Tibial nerve (tissue), 4 donors: ENCODE measurements around the gene PCSK6. TPM values are rescaled to one million over a fixed set of nuclear protein-coding genes. Genes with fewer than 3 reads are reported as not detected.

Source experiments
- DNase-seq, 2 donors: peaks; one replicate each; pipeline ENCODE4 v3.0.0-alpha.2; 2019; ENCODE audit warnings: low spot score in 2 of 2
- H3K27ac ChIP-seq, 4 donors: fragments of 200-600 bp; sonication (generic) in 3 of 4; one replicate each; pipeline ENCODE4 v1.5.1; 2017 to 2019; ENCODE audit warnings: mild to moderate bottlenecking in 1 of 4
- H3K27me3 ChIP-seq, 2 donors: fragments of 200-600 bp; sonication (generic) in 1 of 2; one replicate each; pipeline versions ENCODE4 v1.5.1 to v1.6.0; 2017 to 2019
- H3K36me3 ChIP-seq, 3 donors: fragments of 200-600 bp; sonication (generic); one replicate each; pipeline ENCODE4 v1.5.1; 2018 to 2019
- H3K4me1 ChIP-seq, 4 donors: fragments of 200-600 bp; sonication (generic) in 3 of 4; one replicate each; pipeline ENCODE4 v1.5.1; 2017 to 2019
- H3K4me3 ChIP-seq, 4 donors: fragments of 200-600 bp; sonication (generic) in 3 of 4; one replicate each; pipeline ENCODE4 v1.5.1; 2017 to 2019; ENCODE audit warnings: mild to moderate bottlenecking in 1 of 4, moderate library complexity in 1 of 4
- H3K9me3 ChIP-seq, 4 donors: fragments of 200-600 bp; sonication (generic) in 3 of 4; one replicate each; pipeline ENCODE4 v1.5.1; 2017 to 2019
- CTCF ChIP-seq, 5 experiments: fragments of 200-600 bp in 3 of 5; fragments of 450-650 bp in 2 of 5; sonication (generic) in 3 of 5; IDR thresholded peaks; one replicate each; pipeline ENCODE4 v1.5.1; 2016 to 2019; ENCODE audit warnings: antibody characterized with exemption in 5 of 5, mild to moderate bottlenecking in 3 of 5, moderate library complexity in 2 of 5
- EP300 ChIP-seq, 2 donors: sonication (generic); formaldehyde crosslinking; IDR thresholded peaks; one replicate each; pipeline ENCODE4 v1.6.1; 2017; ENCODE audit warnings: antibody characterized with exemption in 2 of 2, mild to moderate bottlenecking in 1 of 2
- POLR2A ChIP-seq, 2 donors: fragments of 450-650 bp; IDR thresholded peaks; one replicate each; pipeline ENCODE4 v1.6.1; 2017; ENCODE audit warnings: antibody characterized with exemption in 2 of 2, mild to moderate bottlenecking in 2 of 2, moderate library complexity in 2 of 2
- WGBS, 2 donors: methylation state at CpG; one replicate each; pipeline ENCODE4 v1.1.5; 2018; 5-methylcytosine and 5-hydroxymethylcytosine counted together
- total RNA-seq, 4 donors: library from RNA; depleted of rRNA; stranded (reverse); fragments of >200 nt; gene quantifications; one replicate each; pipeline ENCODE4 v1.1.0, GENCODE V29; 2016

Gene PCSK6
- total RNA-seq, 4 donors from 2014 or later, result 8.5 to 27.0 (median 13.2) TPM

GRCh38 chr15:101349047-101349951 lies 140.2 kb downstream of the PCSK6 start:
- no peak overlapping the region for H3K4me3 ChIP-seq
- TF ChIP-seq POLR2A (IDR thresholded peaks at IDR 0.05) (no peak), CTCF (IDR thresholded peaks at IDR 0.05) (no peak)
- DNase-seq, result no peak
- 81 to 86% methylated on average over 14 of the region's 14 CpGs for WGBS, 2 donors
- H3K9me3 ChIP-seq, result no peaks in the 10 kb centered on the region
- peaks cover 0 to 33% (median 0%) of the 10 kb centered on the region in 4 donors for H3K4me1 ChIP-seq
- peak overlapping the region in 1 of 4 donors; percentile 42 for H3K27ac ChIP-seq
- H3K27me3 ChIP-seq, result no peaks in the 10 kb centered on the region
- no peaks in the 10 kb centered on the region for H3K36me3 ChIP-seq

GRCh38 chr15:101348643-101349042 lies 140.9 kb downstream of the PCSK6 start:
- no peak for DNase-seq
- no peaks in the 10 kb centered on the region for H3K9me3 ChIP-seq
- 63 to 66% methylated on average over 12 of the region's 12 CpGs for WGBS, 2 donors
- peaks cover 0 to 33% (median 0%) of the 10 kb centered on the region in 4 donors for H3K4me1 ChIP-seq
- H3K27ac ChIP-seq, result peak overlapping the region in 1 of 4 donors; percentile 42
- H3K4me3 ChIP-seq, result no peak overlapping the region
- TF ChIP-seq CTCF (IDR thresholded peaks at IDR 0.05) (no peak), EP300 (IDR thresholded peaks at IDR 0.05) (no peak), POLR2A (IDR thresholded peaks at IDR 0.05) (no peak)
- H3K36me3 ChIP-seq, result no peaks in the 10 kb centered on the region
- no peaks in the 10 kb centered on the region for H3K27me3 ChIP-seq

GRCh38 chr15:101348015-101348414 lies 141.5 kb downstream of the PCSK6 start:
- TF ChIP-seq POLR2A (IDR thresholded peaks at IDR 0.05) (no peak), EP300 (IDR thresholded peaks at IDR 0.05) (no peak), CTCF (IDR thresholded peaks at IDR 0.05) (no peak)
- H3K4me1 ChIP-seq, result peaks cover 0 to 33% (median 0%) of the 10 kb centered on the region in 4 donors
- no peaks in the 10 kb centered on the region for H3K9me3 ChIP-seq
- H3K4me3 ChIP-seq, result no peak overlapping the region
- peak overlapping the region in 1 of 4 donors; percentile 20 for H3K27ac ChIP-seq
- no peak for DNase-seq
- H3K36me3 ChIP-seq, result no peaks in the 10 kb centered on the region
- WGBS, 2 donors, result 78 to 82% methylated on average over 17 of the region's 17 CpGs
- H3K27me3 ChIP-seq, result no peaks in the 10 kb centered on the region

- Histone ChIP-seq H3K27ac (peak overlapping the region in 1 of 4 donors; percentile 20), H3K27me3 (no peaks in the 10 kb centered on the region), H3K4me1 (peaks cover 0 to 33% (median 0%) of the 10 kb centered on the region in 4 donors), H3K36me3 (no peaks in the 10 kb centered on the region), H3K9me3 (no peaks in the 10 kb centered on the region), H3K4me3 (no peak overlapping the region)
- no peak for DNase-seq
- WGBS, 2 donors, result 74% methylated on average over 5 of the region's 5 CpGs
- TF ChIP-seq EP300 (IDR thresholded peaks at IDR 0.05) (no peak), CTCF (IDR thresholded peaks at IDR 0.05) (no peak), POLR2A (IDR thresholded peaks at IDR 0.05) (no peak)
Measured at GRCh38 chr15:101347454-101347853, 142.1 kb downstream of the PCSK6 start.

- no peak for TF ChIP-seq POLR2A (IDR thresholded peaks at IDR 0.05)
- TF ChIP-seq EP300 (IDR thresholded peaks at IDR 0.05), result no peak
- TF ChIP-seq CTCF (IDR thresholded peaks at IDR 0.05), result no peak
- Histone ChIP-seq H3K27me3 (no peaks in the 10 kb centered on the region), H3K36me3 (no peaks in the 10 kb centered on the region), H3K4me3 (peak overlapping the region in 2 of 4 donors; percentile 8 to 17), H3K4me1 (peaks cover 0 to 33% (median 0%) of the 10 kb centered on the region in 4 donors), H3K27ac (peak overlapping the region in 2 of 4 donors; percentile 5 to 20), H3K9me3 (no peaks in the 10 kb centered on the region)
- 36 to 54% methylated on average over 5 of the region's 5 CpGs for WGBS, 2 donors
- DNase-seq, result no peak
Measured at GRCh38 chr15:101346928-101347327, 142.6 kb downstream of the PCSK6 start.
